GM19395 (cell line): Measurements from ENCODE around the gene GOLT1A.

Experiments used
- ATAC-seq: cut with Tn5 transposase; IDR thresholded peaks from one replicate; pipeline ENCODE4 v1.9.1; 2021; ENCODE audit warnings: mild to moderate bottlenecking, moderate library complexity; ENCODE audit not compliant: unreplicated experiment

GOLT1A gene

GRCh38 chr1:204221271-204221670 lies 7.5 kb upstream of the GOLT1A start:
- ATAC-seq, result no peak

- no peak for ATAC-seq
Measured at GRCh38 chr1:204219971-204220616, 6.3 kb upstream of the GOLT1A start.

GRCh38 chr1:204218552-204218951 lies 4.8 kb upstream of the GOLT1A start:
- no peak for ATAC-seq

- no peak for ATAC-seq
Measured at GRCh38 chr1:204217648-204218000, 3.8 kb upstream of the GOLT1A start.

GRCh38 chr1:204216880-204217647 lies 3.3 kb upstream of the GOLT1A start:
- no peak for ATAC-seq

- no peak for ATAC-seq
Measured at GRCh38 chr1:204216236-204216635, 2.4 kb upstream of the GOLT1A start.

GRCh38 chr1:204212715-204213114 lies 1.1 kb downstream of the GOLT1A start:
- ATAC-seq, result no peak

- ATAC-seq, result no peak
Measured at GRCh38 chr1:204211046-204211445, 2.7 kb downstream of the GOLT1A start.

GRCh38 chr1:204207136-204207616 lies 6.6 kb downstream of the GOLT1A start:
- ATAC-seq, result no peak

- no peak for ATAC-seq
Measured at GRCh38 chr1:204206121-204206520, 7.7 kb downstream of the GOLT1A start.

GRCh38 chr1:204205486-204205885 lies 8.3 kb downstream of the GOLT1A start:
- ATAC-seq, result no peak

- no peak for ATAC-seq
Measured at GRCh38 chr1:204204944-204205343, 8.8 kb downstream of the GOLT1A start.

GRCh38 chr1:204203206-204203767 lies 10.5 kb downstream of the GOLT1A start:
- no peak for ATAC-seq

- ATAC-seq, result no peak
Measured at GRCh38 chr1:204202481-204202880, 11.3 kb downstream of the GOLT1A start.

GRCh38 chr1:204201348-204202040 lies 12.3 kb downstream of the GOLT1A start:
- no peak for ATAC-seq

- ATAC-seq, result no peak
Measured at GRCh38 chr1:204199579-204199978, 14.2 kb downstream of the GOLT1A start.

- no peak for ATAC-seq
Measured at GRCh38 chr1:204198348-204199340, 15.1 kb downstream of the GOLT1A start.

GRCh38 chr1:204197068-204197467 lies 16.7 kb downstream of the GOLT1A start:
- ATAC-seq, result no peak

- ATAC-seq, result no peak
Measured at GRCh38 chr1:204196068-204196795, 17.6 kb downstream of the GOLT1A start, which contains the start of gene KISS1. Gene KISS1, minus strand, starts transcription at chr1:204196491. Its CDS starts 3,615 bp downstream, at chr1:204192876.

- ATAC-seq, result no peak
Measured at GRCh38 chr1:204194771-204195170, 19.0 kb downstream of the GOLT1A start.
